ENCODE measurements around the gene RAPGEF2. TPM values are rescaled to one million over a fixed set of nuclear protein-coding genes. Genes with fewer than 3 reads are reported as not detected.

RAPGEF2 gene
- total RNA-seq, 1 experiment from 2014 or later, result 17.6 TPM

GRCh38 chr4:159242427-159242826, 139.5 kb downstream of the RAPGEF2 start:
- Histone ChIP-seq H3K4me3 (ENCODE audit: low read depth in 2 of 2, low read length in 2 of 2) (no peak overlapping the region), H3K36me3 (ENCODE audit: control insufficient read depth, insufficient read depth, low read length) (no peaks in the 10 kb centered on the region), H3K4me1 (ENCODE audit: control insufficient read depth, insufficient read depth, low read length) (no peaks in the 10 kb centered on the region), H3K27me3 (ENCODE audit: control insufficient read depth, insufficient read depth, low read length) (no peaks in the 10 kb centered on the region), H3K9me3 (ENCODE audit: control insufficient read depth, insufficient read depth, low read depth, low read length) (no peaks in the 10 kb centered on the region), H3K27ac (ENCODE audit: low read length) (no peak overlapping the region)
- no peak for DNase-seq (ENCODE audit: low read depth, low spot score)
- POLR2A ChIA-PET, result no interaction called here
- intact Hi-C loops (cut with micrococcal nuclease; ENCODE audit: unreplicated experiment) (no loop called here), in situ Hi-C loops (cut with HindIII; ENCODE audit: low pct_unique_long_range_greater_than_20kb, low sequenced_read_pairs) (no loop called here)
- TF ChIP-seq, protein P1, sequence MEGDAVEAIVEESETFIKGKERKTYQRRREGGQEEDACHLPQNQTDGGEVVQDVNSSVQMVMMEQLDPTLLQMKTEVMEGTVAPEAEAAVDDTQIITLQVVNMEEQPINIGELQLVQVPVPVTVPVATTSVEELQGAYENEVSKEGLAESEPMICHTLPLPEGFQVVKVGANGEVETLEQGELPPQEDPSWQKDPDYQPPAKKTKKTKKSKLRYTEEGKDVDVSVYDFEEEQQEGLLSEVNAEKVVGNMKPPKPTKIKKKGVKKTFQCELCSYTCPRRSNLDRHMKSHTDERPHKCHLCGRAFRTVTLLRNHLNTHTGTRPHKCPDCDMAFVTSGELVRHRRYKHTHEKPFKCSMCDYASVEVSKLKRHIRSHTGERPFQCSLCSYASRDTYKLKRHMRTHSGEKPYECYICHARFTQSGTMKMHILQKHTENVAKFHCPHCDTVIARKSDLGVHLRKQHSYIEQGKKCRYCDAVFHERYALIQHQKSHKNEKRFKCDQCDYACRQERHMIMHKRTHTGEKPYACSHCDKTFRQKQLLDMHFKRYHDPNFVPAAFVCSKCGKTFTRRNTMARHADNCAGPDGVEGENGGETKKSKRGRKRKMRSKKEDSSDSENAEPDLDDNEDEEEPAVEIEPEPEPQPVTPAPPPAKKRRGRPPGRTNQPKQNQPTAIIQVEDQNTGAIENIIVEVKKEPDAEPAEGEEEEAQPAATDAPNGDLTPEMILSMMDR (IDR thresholded peaks at IDR 0.05), result no peak
- TF ChIP-seq REST (IDR thresholded peaks at IDR 0.05; ENCODE audit: insufficient read depth in 1 of 2, low read depth in 2 of 2, low read length in 1 of 2) (no peak), TCF7L2 (IDR thresholded peaks at IDR 0.05; ENCODE audit: low read depth, low read length) (no peak), SIN3A (IDR thresholded peaks at IDR 0.05; ENCODE audit: borderline replicate concordance, insufficient read depth, low read depth, low read length) (no peak), POLR2AphosphoS5 (IDR thresholded peaks at IDR 0.05; ENCODE audit: low read depth, low read length) (no peak)
- CTCF ChIA-PET, result no interaction called here
- ATAC-seq, result no peak
- no TSS peak for BruUV-seq (replicated peaks)

DNA sequence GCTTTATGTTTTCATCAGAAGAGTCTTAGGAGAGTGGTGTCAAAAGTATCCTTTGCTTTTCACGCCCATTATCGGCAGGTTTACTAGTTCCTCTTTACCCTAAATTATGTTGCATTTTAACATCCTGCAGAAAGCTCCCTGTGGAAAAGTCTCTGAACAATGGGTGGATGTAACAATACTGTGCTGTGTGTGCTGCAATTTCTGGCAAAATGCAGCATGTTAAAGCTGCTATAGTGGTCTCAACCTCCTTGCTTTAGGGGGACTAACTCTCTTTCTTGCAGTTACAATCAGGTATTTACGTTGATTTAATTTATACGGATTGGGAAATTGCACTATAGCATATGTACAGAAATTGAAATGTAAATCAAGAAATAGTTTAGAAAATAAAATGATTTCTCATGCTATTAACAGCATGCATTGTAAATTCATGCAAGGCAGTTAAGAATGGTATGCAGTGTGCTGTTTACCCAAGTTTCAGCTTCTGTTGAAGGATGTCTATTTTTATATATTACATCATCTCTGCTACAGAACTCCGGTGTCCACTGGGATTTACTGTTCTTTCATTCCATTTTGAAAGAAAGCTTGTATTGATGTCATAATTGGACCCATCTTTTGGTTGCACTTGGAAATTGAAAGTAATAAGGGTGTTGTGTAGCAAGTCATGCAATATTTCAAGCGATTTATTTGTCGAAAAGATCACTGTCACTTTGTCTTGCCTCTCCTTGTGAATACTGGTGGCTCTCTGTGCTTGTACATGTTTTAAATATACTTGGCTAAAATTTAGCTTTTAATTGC, 145.7 kb downstream of the RAPGEF2 start:
- POLR2A ChIA-PET, result interaction anchor here (0.7 kb wide), 1 partner anchor 11 kb away, joined by 7 read pairs; no protein-coding TSS in a partner anchor
- H3K27ac ChIP-seq (ENCODE audit: low read length), result no peak overlapping the region

More for the DNA sequence above, 145.7 kb downstream of the RAPGEF2 start:
- in situ Hi-C loops (cut with HindIII; ENCODE audit: low pct_unique_long_range_greater_than_20kb, low sequenced_read_pairs) (no loop called here), intact Hi-C loops (cut with micrococcal nuclease; ENCODE audit: unreplicated experiment) (no loop called here)
- no peaks in the 10 kb centered on the region for H3K4me1 ChIP-seq (ENCODE audit: control insufficient read depth, insufficient read depth, low read length)
- ATAC-seq, result no peak
- no peak overlapping the region for H3K4me3 ChIP-seq (ENCODE audit: low read depth in 2 of 2, low read length in 2 of 2)
- no peak for TF ChIP-seq TCF7L2 (IDR thresholded peaks at IDR 0.05; ENCODE audit: low read depth, low read length)
- TF ChIP-seq, protein P1 (IDR thresholded peaks at IDR 0.05), result no peak
- no peak for TF ChIP-seq POLR2AphosphoS5 (IDR thresholded peaks at IDR 0.05; ENCODE audit: low read depth, low read length)
- no peak for TF ChIP-seq REST (IDR thresholded peaks at IDR 0.05; ENCODE audit: insufficient read depth in 1 of 2, low read depth in 2 of 2, low read length in 1 of 2)
- TF ChIP-seq SIN3A (IDR thresholded peaks at IDR 0.05; ENCODE audit: borderline replicate concordance, insufficient read depth, low read depth, low read length), result no peak
- H3K9me3 ChIP-seq (ENCODE audit: control insufficient read depth, insufficient read depth, low read depth, low read length), result no peaks in the 10 kb centered on the region
- DNase-seq (ENCODE audit: low read depth, low spot score), result no peak
- no TSS peak for BruUV-seq (replicated peaks)
- no peaks in the 10 kb centered on the region for H3K27me3 ChIP-seq (ENCODE audit: control insufficient read depth, insufficient read depth, low read length)
- CTCF ChIA-PET, result no interaction called here
- H3K36me3 ChIP-seq (ENCODE audit: control insufficient read depth, insufficient read depth, low read length), result no peaks in the 10 kb centered on the region

All from Panc1 (cell line).